Neural cell (in vitro differentiated cells): ENCODE results near the gene SP110. TPM values are rescaled to one million over a fixed set of nuclear protein-coding genes. Genes with fewer than 3 reads are reported as not detected.

Experiments used
- H2AFZ ChIP-seq: fragments of 200-600, 300-800 bp; sonication (generic), shearing (Covaris generic); 2 replicates; pipeline ENCODE4 v1.6.0; 2014; ENCODE audit warnings: low read depth, mild to moderate bottlenecking, antibody characterized with exemption, low read length, moderate library complexity
- H3F3A ChIP-seq: fragments of 200-600 bp; shearing (Covaris generic); 2 replicates; pipeline ENCODE4 v1.6.1; 2016; ENCODE audit warnings: mild to moderate bottlenecking, moderate library complexity, mixed read lengths, antibody characterized with exemption, low read length; ENCODE audit not compliant: insufficient read depth, poor library complexity, severe bottlenecking
- H3K27ac ChIP-seq: fragments of 200-600, 300-800 bp; sonication (generic), shearing (Covaris generic); 2 replicates; pipeline ENCODE4 v1.5.1; 2014; ENCODE audit warnings: mild to moderate bottlenecking, low read length, moderate library complexity
- H3K27me3 ChIP-seq: fragments of 300-800, 200-600 bp; sonication (generic), shearing (Covaris generic); 2 replicates; pipeline ENCODE4 v1.6.0; 2014; ENCODE audit warnings: mild to moderate bottlenecking, low read depth, low read length, moderate library complexity; ENCODE audit not compliant: insufficient read depth
- H3K36me3 ChIP-seq: fragments of 300-800, 200-600 bp; sonication (generic), shearing (Covaris generic); 2 replicates; pipeline ENCODE4 v1.5.1; 2014; ENCODE audit warnings: mild to moderate bottlenecking, antibody characterized with exemption, low read length, moderate library complexity; ENCODE audit not compliant: insufficient read depth
- H3K4me2 ChIP-seq: fragments of 300-800, 200-600 bp; sonication (generic), shearing (Covaris generic); 2 replicates; pipeline ENCODE4 v1.6.0; 2014; ENCODE audit warnings: mild to moderate bottlenecking, low read length
- H3K4me3 ChIP-seq: fragments of 300-800, 200-600 bp; sonication (generic), shearing (Covaris generic); 2 replicates; pipeline ENCODE4 v1.5.1; 2014; ENCODE audit warnings: mild to moderate bottlenecking, low read length, moderate library complexity
- H3K79me2 ChIP-seq: fragments of 200-600 bp; shearing (Covaris generic); replicated peaks from 2 replicates; pipeline ENCODE4 v1.6.0; 2014; ENCODE audit warnings: mild to moderate bottlenecking, low read length, moderate library complexity; ENCODE audit not compliant: insufficient read depth
- H3K9ac ChIP-seq: fragments of 300-800, 200-600 bp; sonication (generic), shearing (Covaris generic); 2 replicates; pipeline ENCODE4 v1.6.1; 2016; ENCODE audit warnings: mild to moderate bottlenecking, low read length, mixed read lengths
- H3K9me2 ChIP-seq: fragments of 200-600 bp; shearing (Covaris generic); 2 replicates; pipeline ENCODE4 v1.6.1; 2016; ENCODE audit warnings: mild to moderate bottlenecking, low read length, mixed read lengths; ENCODE audit not compliant: insufficient read depth
- H3K9me3 ChIP-seq: fragments of 200-600, 300-800 bp; sonication (generic), shearing (Covaris generic); 2 replicates; pipeline ENCODE4 v1.6.1; 2016; ENCODE audit warnings: mild to moderate bottlenecking, mixed run types, low read length, moderate library complexity, mixed read lengths
- H4K20me1 ChIP-seq: fragments of 200-600 bp; shearing (Covaris generic); 2 replicates; pipeline ENCODE4 v1.6.1; 2016; ENCODE audit warnings: mild to moderate bottlenecking, mixed run types; ENCODE audit not compliant: insufficient read depth
- EP300 ChIP-seq: fragments of 450-650 bp; conservative IDR thresholded peaks from 2 replicates; pipeline ENCODE4 v1.6.1; 2014; ENCODE audit warnings: antibody characterized with exemption, mild to moderate bottlenecking, moderate library complexity; ENCODE audit not compliant: poor library complexity, severe bottlenecking
- EZH2 ChIP-seq: fragments of 200-600, 300-800 bp; shearing (Covaris generic), sonication (generic); IDR thresholded peaks from 2 replicates; pipeline ENCODE4 v1.6.1; 2014; ENCODE audit warnings: antibody characterized with exemption, low read length, borderline replicate concordance, mild to moderate bottlenecking; ENCODE audit not compliant: insufficient read depth, poor library complexity, severe bottlenecking
- MXI1 ChIP-seq: fragments of 450-650 bp; conservative IDR thresholded peaks from 2 replicates; pipeline ENCODE4 v1.6.1; 2014; ENCODE audit warnings: antibody characterized with exemption, mild to moderate bottlenecking; ENCODE audit not compliant: poor library complexity, severe bottlenecking
- POLR2AphosphoS5 ChIP-seq: IDR thresholded peaks from 2 replicates; pipeline ENCODE4 v1.6.1; 2012
- RAD21 ChIP-seq: fragments of 450-650 bp; conservative IDR thresholded peaks from 2 replicates; pipeline ENCODE4 v1.6.1; 2014; ENCODE audit warnings: antibody characterized with exemption, mild to moderate bottlenecking, moderate library complexity
- SMC3 ChIP-seq: fragments of 450-650 bp; conservative IDR thresholded peaks from 2 replicates; pipeline ENCODE4 v1.6.1; 2014; ENCODE audit warnings: antibody characterized with exemption, mild to moderate bottlenecking, moderate library complexity; ENCODE audit not compliant: poor library complexity
- TAF1 ChIP-seq: IDR thresholded peaks from 2 replicates; pipeline ENCODE4 v1.6.1; 2012; ENCODE audit warnings: low read depth
- polyA plus RNA-seq: library from polyadenylated mRNA; depleted of rRNA; stranded (reverse); fragments of >200 nt; gene quantifications from 2 replicates; pipeline ENCODE4 v1.2.3, GENCODE V29; 2014
- TF ChIP-seq, protein P1 (sequence below): IDR thresholded peaks from 2 replicates; pipeline ENCODE4 v1.6.1; 2012; ENCODE audit warnings: borderline replicate concordance
- TF ChIP-seq, protein P2 (sequence below): fragments of 450-650 bp; IDR thresholded peaks from 2 replicates; pipeline ENCODE4 v1.5.1; 2014; ENCODE audit warnings: antibody characterized with exemption, mild to moderate bottlenecking, moderate library complexity; ENCODE audit not compliant: poor library complexity, severe bottlenecking

Gene SP110
- polyA plus RNA-seq, 1 donor from 2014 or later: not detected

DNA sequence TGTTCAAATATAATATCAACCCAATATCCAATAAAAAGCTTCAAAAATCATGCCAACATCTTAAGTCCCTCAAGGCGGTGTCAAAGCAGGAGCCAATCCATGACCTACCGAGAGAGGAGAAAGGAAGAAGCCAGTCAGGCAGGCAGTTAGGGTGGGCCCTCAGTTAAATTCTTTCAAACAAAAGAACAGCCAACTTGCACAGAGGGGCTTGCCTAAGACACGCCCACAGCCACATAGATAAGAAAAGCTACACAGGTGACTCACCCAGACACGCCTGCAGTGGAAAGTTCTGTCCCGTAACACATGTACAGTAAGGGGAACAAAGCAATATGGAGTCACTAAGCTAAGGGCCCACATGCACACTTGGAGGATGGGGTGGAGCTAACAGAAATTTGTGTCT, 61.3 kb downstream of the SP110 start:
- no peaks in the 10 kb centered on the region for H3K9me3 ChIP-seq
- no peaks in the 10 kb centered on the region for H4K20me1 ChIP-seq
- H3K9ac ChIP-seq: no peak overlapping the region
- H3F3A ChIP-seq: no peaks in the 10 kb centered on the region
- no peak overlapping the region for H3K4me3 ChIP-seq
- H3K27ac ChIP-seq: no peak overlapping the region
- no peak overlapping the region for H3K4me2 ChIP-seq
- TF ChIP-seq MXI1: no peak
- no peak for TF ChIP-seq TAF1
- no peak for TF ChIP-seq SMC3
- TF ChIP-seq POLR2AphosphoS5: no peak
- TF ChIP-seq, protein P1, sequence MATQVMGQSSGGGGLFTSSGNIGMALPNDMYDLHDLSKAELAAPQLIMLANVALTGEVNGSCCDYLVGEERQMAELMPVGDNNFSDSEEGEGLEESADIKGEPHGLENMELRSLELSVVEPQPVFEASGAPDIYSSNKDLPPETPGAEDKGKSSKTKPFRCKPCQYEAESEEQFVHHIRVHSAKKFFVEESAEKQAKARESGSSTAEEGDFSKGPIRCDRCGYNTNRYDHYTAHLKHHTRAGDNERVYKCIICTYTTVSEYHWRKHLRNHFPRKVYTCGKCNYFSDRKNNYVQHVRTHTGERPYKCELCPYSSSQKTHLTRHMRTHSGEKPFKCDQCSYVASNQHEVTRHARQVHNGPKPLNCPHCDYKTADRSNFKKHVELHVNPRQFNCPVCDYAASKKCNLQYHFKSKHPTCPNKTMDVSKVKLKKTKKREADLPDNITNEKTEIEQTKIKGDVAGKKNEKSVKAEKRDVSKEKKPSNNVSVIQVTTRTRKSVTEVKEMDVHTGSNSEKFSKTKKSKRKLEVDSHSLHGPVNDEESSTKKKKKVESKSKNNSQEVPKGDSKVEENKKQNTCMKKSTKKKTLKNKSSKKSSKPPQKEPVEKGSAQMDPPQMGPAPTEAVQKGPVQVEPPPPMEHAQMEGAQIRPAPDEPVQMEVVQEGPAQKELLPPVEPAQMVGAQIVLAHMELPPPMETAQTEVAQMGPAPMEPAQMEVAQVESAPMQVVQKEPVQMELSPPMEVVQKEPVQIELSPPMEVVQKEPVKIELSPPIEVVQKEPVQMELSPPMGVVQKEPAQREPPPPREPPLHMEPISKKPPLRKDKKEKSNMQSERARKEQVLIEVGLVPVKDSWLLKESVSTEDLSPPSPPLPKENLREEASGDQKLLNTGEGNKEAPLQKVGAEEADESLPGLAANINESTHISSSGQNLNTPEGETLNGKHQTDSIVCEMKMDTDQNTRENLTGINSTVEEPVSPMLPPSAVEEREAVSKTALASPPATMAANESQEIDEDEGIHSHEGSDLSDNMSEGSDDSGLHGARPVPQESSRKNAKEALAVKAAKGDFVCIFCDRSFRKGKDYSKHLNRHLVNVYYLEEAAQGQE: no peak
- TF ChIP-seq EZH2: no peak
- no peak for TF ChIP-seq RAD21
- TF ChIP-seq, protein P2, sequence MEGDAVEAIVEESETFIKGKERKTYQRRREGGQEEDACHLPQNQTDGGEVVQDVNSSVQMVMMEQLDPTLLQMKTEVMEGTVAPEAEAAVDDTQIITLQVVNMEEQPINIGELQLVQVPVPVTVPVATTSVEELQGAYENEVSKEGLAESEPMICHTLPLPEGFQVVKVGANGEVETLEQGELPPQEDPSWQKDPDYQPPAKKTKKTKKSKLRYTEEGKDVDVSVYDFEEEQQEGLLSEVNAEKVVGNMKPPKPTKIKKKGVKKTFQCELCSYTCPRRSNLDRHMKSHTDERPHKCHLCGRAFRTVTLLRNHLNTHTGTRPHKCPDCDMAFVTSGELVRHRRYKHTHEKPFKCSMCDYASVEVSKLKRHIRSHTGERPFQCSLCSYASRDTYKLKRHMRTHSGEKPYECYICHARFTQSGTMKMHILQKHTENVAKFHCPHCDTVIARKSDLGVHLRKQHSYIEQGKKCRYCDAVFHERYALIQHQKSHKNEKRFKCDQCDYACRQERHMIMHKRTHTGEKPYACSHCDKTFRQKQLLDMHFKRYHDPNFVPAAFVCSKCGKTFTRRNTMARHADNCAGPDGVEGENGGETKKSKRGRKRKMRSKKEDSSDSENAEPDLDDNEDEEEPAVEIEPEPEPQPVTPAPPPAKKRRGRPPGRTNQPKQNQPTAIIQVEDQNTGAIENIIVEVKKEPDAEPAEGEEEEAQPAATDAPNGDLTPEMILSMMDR: no peak
- no peak for TF ChIP-seq EP300
- no peaks in the 10 kb centered on the region for H3K36me3 ChIP-seq
- no peaks in the 10 kb centered on the region for H3K79me2 ChIP-seq
- H3K9me2 ChIP-seq: no peaks in the 10 kb centered on the region
- H2AFZ ChIP-seq: no peak overlapping the region
- H3K27me3 ChIP-seq: no peaks in the 10 kb centered on the region

DNA sequence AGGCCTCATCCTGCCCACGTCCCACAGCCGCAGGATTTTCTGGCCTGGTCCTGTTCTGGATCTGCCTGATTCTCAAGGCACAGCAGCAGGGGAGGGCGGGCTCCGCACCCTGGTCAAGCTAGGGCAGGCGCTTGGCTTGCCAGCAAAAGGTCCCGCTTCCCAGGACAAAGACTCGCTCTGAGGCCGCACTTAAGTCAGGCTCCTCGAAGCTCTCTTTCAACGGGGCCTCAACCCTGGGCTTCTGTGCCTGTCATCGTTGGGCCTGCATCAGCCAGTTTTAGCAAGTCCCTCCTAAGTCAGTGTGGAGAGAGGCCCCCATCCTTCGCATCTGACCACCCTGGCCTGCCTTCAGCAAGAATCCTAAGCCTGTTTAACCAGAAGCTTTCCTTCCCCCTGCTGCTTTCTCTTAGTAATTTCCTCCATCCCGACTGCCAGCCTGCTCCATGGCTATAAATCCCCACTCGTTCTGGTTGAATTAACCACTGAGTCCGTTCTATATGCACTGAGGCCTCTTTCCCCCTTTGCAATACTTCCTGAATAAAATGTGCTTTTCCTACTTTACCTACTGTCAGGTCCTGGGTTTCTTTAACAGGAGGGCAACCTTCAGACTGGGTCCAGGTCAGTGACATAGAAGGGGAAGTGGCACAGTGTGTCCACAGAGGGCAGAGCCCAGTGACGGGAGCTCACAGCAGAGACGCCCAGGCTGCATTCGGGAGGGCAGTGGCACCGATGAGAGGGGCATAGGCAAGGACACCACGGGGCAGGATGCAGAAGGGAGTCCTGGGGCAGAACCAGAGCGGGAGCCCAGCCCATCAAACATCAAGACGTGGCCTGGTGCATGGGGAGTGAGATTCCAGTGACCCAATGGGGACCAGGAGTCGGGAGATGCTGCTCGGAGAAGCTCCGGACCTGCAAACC, 62.7 kb downstream of the SP110 start:
- Histone ChIP-seq H3K36me3 (no peaks in the 10 kb centered on the region), H3F3A (no peaks in the 10 kb centered on the region), H3K4me3 (no peak overlapping the region), H2AFZ (no peak overlapping the region), H3K4me2 (no peak overlapping the region), H3K79me2 (no peaks in the 10 kb centered on the region), H4K20me1 (no peaks in the 10 kb centered on the region), H3K27ac (no peak overlapping the region), H3K9me3 (peaks cover 1% of the 10 kb centered on the region), H3K27me3 (no peaks in the 10 kb centered on the region), H3K9me2 (no peaks in the 10 kb centered on the region), H3K9ac (no peak overlapping the region)
- TF ChIP-seq EP300 (no peak), SMC3 (no peak), EZH2 (no peak), TAF1 (no peak)
- TF ChIP-seq, protein P1: no peak
